ENCODE results near the gene USP17L27. TPM values are rescaled to one million over a fixed set of nuclear protein-coding genes. Genes with fewer than 3 reads are reported as not detected.

Gene USP17L27
- total and polyA plus RNA-seq, 5 donors from 2014 or later, result not detected

Other genes starting within 250 kb of the USP17L27 start
- gene FAM90A26, start 173.7 kb upstream of the USP17L27 start, total RNA-seq, result not detected
- gene FAM90A26, start 173.7 kb upstream of the USP17L27 start, polyA plus RNA-seq, result not detected
- not detected for gene USP17L10, start 133.5 kb upstream of the USP17L27 start, total RNA-seq
- not detected for gene USP17L10, start 133.5 kb upstream of the USP17L27 start, polyA plus RNA-seq
- not detected for gene USP17L11, start 128.7 kb upstream of the USP17L27 start, total RNA-seq
- gene USP17L11, start 128.7 kb upstream of the USP17L27 start, polyA plus RNA-seq, result not detected
- gene USP17L12, start 124.0 kb upstream of the USP17L27 start, total RNA-seq, result not detected
- not detected for gene USP17L12, start 124.0 kb upstream of the USP17L27 start, polyA plus RNA-seq
- not detected for gene USP17L13, start 119.3 kb upstream of the USP17L27 start, total RNA-seq
- gene USP17L13, start 119.3 kb upstream of the USP17L27 start, polyA plus RNA-seq, result not detected
- not detected for gene USP17L15, start 109.8 kb upstream of the USP17L27 start, total RNA-seq
- gene USP17L15, start 109.8 kb upstream of the USP17L27 start, polyA plus RNA-seq, result not detected
- gene USP17L17, start 100.3 kb upstream of the USP17L27 start, total RNA-seq, result not detected
- gene USP17L17, start 100.3 kb upstream of the USP17L27 start, polyA plus RNA-seq, result not detected
- not detected for gene USP17L18, start 95.5 kb upstream of the USP17L27 start, total RNA-seq
- not detected for gene USP17L18, start 95.5 kb upstream of the USP17L27 start, polyA plus RNA-seq
- gene USP17L19, start 90.8 kb upstream of the USP17L27 start, total RNA-seq, result not detected
- not detected for gene USP17L19, start 90.8 kb upstream of the USP17L27 start, polyA plus RNA-seq
- not detected for gene USP17L20, start 86.0 kb upstream of the USP17L27 start, total RNA-seq
- gene USP17L20, start 86.0 kb upstream of the USP17L27 start, polyA plus RNA-seq, result not detected
- not detected for gene USP17L21, start 81.3 kb upstream of the USP17L27 start, total RNA-seq
- gene USP17L21, start 81.3 kb upstream of the USP17L27 start, polyA plus RNA-seq, result not detected
- not detected for gene USP17L22, start 76.5 kb upstream of the USP17L27 start, total RNA-seq
- not detected for gene USP17L22, start 76.5 kb upstream of the USP17L27 start, polyA plus RNA-seq
- not detected for gene USP17L24, start 19.0 kb upstream of the USP17L27 start, total RNA-seq
- gene USP17L24, start 19.0 kb upstream of the USP17L27 start, polyA plus RNA-seq, result not detected
- gene USP17L25, start 14.2 kb upstream of the USP17L27 start, total RNA-seq, result not detected
- not detected for gene USP17L25, start 14.2 kb upstream of the USP17L27 start, polyA plus RNA-seq
- not detected for gene USP17L26, start 9.5 kb upstream of the USP17L27 start, total RNA-seq
- not detected for gene USP17L26, start 9.5 kb upstream of the USP17L27 start, polyA plus RNA-seq
- gene USP17L5, start 4.7 kb upstream of the USP17L27 start, total RNA-seq, result not detected
- not detected for gene USP17L5, start 4.7 kb upstream of the USP17L27 start, polyA plus RNA-seq
- gene USP17L28, start 4.7 kb downstream of the USP17L27 start, total RNA-seq, result not detected
- not detected for gene USP17L28, start 4.7 kb downstream of the USP17L27 start, polyA plus RNA-seq
- gene USP17L29, start 9.5 kb downstream of the USP17L27 start, total RNA-seq, result not detected
- gene USP17L29, start 9.5 kb downstream of the USP17L27 start, polyA plus RNA-seq, result not detected
- not detected for gene USP17L30, start 19.0 kb downstream of the USP17L27 start, total RNA-seq
- gene USP17L30, start 19.0 kb downstream of the USP17L27 start, polyA plus RNA-seq, result not detected
- not detected for gene DEFB131A, start 100.3 kb downstream of the USP17L27 start, total RNA-seq
- gene DEFB131A, start 100.3 kb downstream of the USP17L27 start, polyA plus RNA-seq, result not detected

Measured in CD4-positive, CD25-positive, alpha-beta regulatory T cell (primary cell).